ENCODE measurements around the gene MACROD2. TPM values are rescaled to one million over a fixed set of nuclear protein-coding genes. Genes with fewer than 3 reads are reported as not detected.
A peak's percentile ranks its signal among the peaks of the same experiment; 100 is the strongest.

MACROD2 gene
- total and polyA plus RNA-seq, 2 of the 4 experiments (the other 2 are of a cell fraction) = not detected

- no TSS peak for BruUV-seq (replicated peaks)
- no peaks in the 10 kb centered on the region for H3K9me3 ChIP-seq (ENCODE audit: control insufficient read depth, insufficient read depth, low read length)
- no peak for TF ChIP-seq RAD21 (IDR thresholded peaks at IDR 0.05; ENCODE audit: low read length)
- TF ChIP-seq, protein P1, sequence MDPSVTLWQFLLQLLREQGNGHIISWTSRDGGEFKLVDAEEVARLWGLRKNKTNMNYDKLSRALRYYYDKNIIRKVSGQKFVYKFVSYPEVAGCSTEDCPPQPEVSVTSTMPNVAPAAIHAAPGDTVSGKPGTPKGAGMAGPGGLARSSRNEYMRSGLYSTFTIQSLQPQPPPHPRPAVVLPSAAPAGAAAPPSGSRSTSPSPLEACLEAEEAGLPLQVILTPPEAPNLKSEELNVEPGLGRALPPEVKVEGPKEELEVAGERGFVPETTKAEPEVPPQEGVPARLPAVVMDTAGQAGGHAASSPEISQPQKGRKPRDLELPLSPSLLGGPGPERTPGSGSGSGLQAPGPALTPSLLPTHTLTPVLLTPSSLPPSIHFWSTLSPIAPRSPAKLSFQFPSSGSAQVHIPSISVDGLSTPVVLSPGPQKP (IDR thresholded peaks at IDR 0.05; ENCODE audit: borderline replicate concordance, low read depth, low read length) = no peak
- TF ChIP-seq BHLHE40 (IDR thresholded peaks at IDR 0.05; ENCODE audit: low read depth, low read length) = no peak
- TF ChIP-seq NFE2L2 (IDR thresholded peaks at IDR 0.05; ENCODE audit: low read depth, low read length) = no peak
- TF ChIP-seq CEBPB (IDR thresholded peaks at IDR 0.05; ENCODE audit: low read depth, low read length) = no peak
- TF ChIP-seq CHD1 (IDR thresholded peaks at IDR 0.05; ENCODE audit: low read depth, low read length) = no peak
- TF ChIP-seq RCOR1 (IDR thresholded peaks at IDR 0.05; ENCODE audit: insufficient replicate concordance, low read length) = no peak
- TF ChIP-seq USF2 (IDR thresholded peaks at IDR 0.05; ENCODE audit: low read depth, low read length) = no peak
- dilution Hi-C loops (cut with HindIII; ENCODE audit: low sequenced_read_pairs, unreplicated experiment) = no loop called here
- no peak overlapping the region for H3K4me3 ChIP-seq (ENCODE audit: insufficient read depth, low read depth, low read length)
- no peak overlapping the region for H4K8ac ChIP-seq (ENCODE audit: low read depth in 2 of 2, low read length in 2 of 2)
- no peak overlapping the region for H2BK20ac ChIP-seq (ENCODE audit: low read depth, low read length)
- H3K4ac ChIP-seq (ENCODE audit: low read depth, low read length) = no peak overlapping the region
- H3K27me3 ChIP-seq (ENCODE audit: control insufficient read depth, insufficient read depth, low read length) = no peaks in the 10 kb centered on the region
- no peak overlapping the region for H2AK9ac ChIP-seq (replicated peaks; ENCODE audit: low read depth, low read length, poor library complexity)
- H2BK15ac ChIP-seq (ENCODE audit: low read depth, low read length) = no peak overlapping the region
- no CpG with 5 or more reads among the region's 3 CpGs for WGBS, 2 experiments (ENCODE audit: extremely low coverage in 2 of 2, insufficient read length in 1 of 2)
- no peak overlapping the region for H2AFZ ChIP-seq (replicated peaks; ENCODE audit: low read length, poor library complexity)
- in situ Hi-C loops (cut with MboI; ENCODE audit: low sequenced_read_pairs) = no loop called here
- H3K14ac ChIP-seq (replicated peaks; ENCODE audit: low read depth, low read length) = no peak overlapping the region
- H3K79me1 ChIP-seq (ENCODE audit: low read depth in 1 of 2, low read length in 2 of 2) = no peaks in the 10 kb centered on the region
- H3K18ac ChIP-seq (ENCODE audit: low read depth, low read length) = no peak overlapping the region
- H3K9ac ChIP-seq (ENCODE audit: low read depth, low read length) = no peak overlapping the region
- CTCF ChIA-PET = no interaction called here
- POLR2A ChIA-PET (ENCODE audit: unreplicated experiment) = no interaction called here
- no peak overlapping the region for H3K56ac ChIP-seq (ENCODE audit: extremely low read depth, insufficient read depth, low read length)
- H3K9me1 ChIP-seq (ENCODE audit: insufficient read depth, low read length) = no peaks in the 10 kb centered on the region
- DNase-seq = no peak
- no peaks in the 10 kb centered on the region for H3K36me3 ChIP-seq (ENCODE audit: control insufficient read depth, insufficient read depth, low read length)
- H4K91ac ChIP-seq (ENCODE audit: insufficient read depth, low read depth, low read length) = no peak overlapping the region
- H3K23ac ChIP-seq (ENCODE audit: low read depth, low read length) = no peak overlapping the region
- no peak overlapping the region for H2BK120ac ChIP-seq (ENCODE audit: low read depth, low read length)
- no peak overlapping the region for H3K27ac ChIP-seq (ENCODE audit: insufficient read depth, low read length)
- H2BK5ac ChIP-seq (ENCODE audit: low read depth, low read length, poor library complexity, severe bottlenecking) = no peak overlapping the region
- ATAC-seq (ENCODE audit: low read depth) = no peak
- no peaks in the 10 kb centered on the region; the same call in 1 of the 2 replicates for H3K4me1 ChIP-seq (ENCODE audit: control insufficient read depth, insufficient read depth, low read length)
- no peak overlapping the region for H4K5ac ChIP-seq (ENCODE audit: low read depth, low read length)
- no peak overlapping the region for H2AK5ac ChIP-seq (ENCODE audit: low read depth, low read length)
- no peaks in the 10 kb centered on the region for H4K20me1 ChIP-seq (ENCODE audit: insufficient read depth, low read length)
- peak overlapping the region; percentile 28; the same call in 1 of the 2 replicates for H3K4me2 ChIP-seq (ENCODE audit: low read depth, low read length)
- intact Hi-C loops (cut with micrococcal nuclease) = loop anchor here (10.0 kb wide), 1 partner anchor 1321 kb away; no protein-coding TSS in a partner anchor
Observed at GRCh38 chr20:14333721-14334120, 338.4 kb downstream of the MACROD2 start.

Measured in IMR-90 (cell line).